ENCODE data around the gene CCDC27.

GRCh38 chr1:3777647-3778589, 25.7 kb downstream of the CCDC27 start:
- TF ChIP-seq SP1 (IDR thresholded peaks at IDR 0.05) (no peak), ZNF384 (IDR thresholded peaks at IDR 0.05) (no peak), ELF4 (IDR thresholded peaks at IDR 0.05) (no peak)
